ENCODE data around the gene OTOS.

Gene OTOS

GRCh38 chr2:240153418-240153817 lies 13.0 kb upstream of the OTOS start:
- no peak for DNase-seq

- peak in 1 of 56 donors; percentile 18 for DNase-seq
Measured at GRCh38 chr2:240151477-240152031, 11.1 kb upstream of the OTOS start.

DNA sequence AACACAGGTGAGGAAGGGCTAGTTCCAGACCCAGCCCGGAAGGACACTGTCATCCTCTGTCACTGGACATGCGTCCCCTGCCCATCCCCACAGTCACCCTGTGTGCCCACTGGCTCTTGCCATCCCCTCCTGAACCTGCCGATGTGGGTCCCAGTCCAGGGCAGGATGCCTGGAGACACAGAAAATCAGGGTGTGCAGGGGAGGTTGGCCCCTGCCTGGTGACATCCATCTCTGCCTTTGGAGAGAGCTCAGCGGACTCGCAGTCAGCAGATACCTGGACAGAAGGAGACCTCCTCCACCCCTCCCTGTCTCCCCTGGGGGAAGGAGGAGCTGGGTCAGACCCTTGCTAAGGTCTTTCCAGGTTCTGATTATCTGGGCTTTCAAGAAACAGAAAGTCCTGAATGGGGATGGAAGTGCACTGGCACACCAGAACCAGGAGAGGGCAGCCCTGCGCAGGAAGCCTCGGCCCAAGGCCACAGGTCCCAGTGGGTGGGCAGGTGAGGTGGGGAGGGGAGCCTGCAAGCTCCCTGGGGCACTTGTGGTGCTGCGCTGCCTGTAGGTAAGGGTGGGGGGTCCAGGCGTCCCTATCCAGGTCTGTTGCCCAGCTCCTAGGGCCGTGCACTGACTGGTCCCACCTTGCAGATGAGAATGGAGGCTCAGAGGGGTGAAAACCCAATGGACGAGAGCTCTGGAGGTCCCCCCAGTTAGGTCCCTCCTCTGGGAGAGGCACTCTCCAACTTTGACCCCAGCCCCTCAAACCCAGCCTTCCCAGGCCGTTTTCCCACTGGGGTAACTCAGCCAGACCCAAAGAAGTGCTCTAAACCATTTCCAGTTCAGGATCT lies 9.7 kb upstream of the OTOS start:
- DNase-seq, result peak in 34 of 56 donors; percentile 5 to 65 (median 27)

DNA sequence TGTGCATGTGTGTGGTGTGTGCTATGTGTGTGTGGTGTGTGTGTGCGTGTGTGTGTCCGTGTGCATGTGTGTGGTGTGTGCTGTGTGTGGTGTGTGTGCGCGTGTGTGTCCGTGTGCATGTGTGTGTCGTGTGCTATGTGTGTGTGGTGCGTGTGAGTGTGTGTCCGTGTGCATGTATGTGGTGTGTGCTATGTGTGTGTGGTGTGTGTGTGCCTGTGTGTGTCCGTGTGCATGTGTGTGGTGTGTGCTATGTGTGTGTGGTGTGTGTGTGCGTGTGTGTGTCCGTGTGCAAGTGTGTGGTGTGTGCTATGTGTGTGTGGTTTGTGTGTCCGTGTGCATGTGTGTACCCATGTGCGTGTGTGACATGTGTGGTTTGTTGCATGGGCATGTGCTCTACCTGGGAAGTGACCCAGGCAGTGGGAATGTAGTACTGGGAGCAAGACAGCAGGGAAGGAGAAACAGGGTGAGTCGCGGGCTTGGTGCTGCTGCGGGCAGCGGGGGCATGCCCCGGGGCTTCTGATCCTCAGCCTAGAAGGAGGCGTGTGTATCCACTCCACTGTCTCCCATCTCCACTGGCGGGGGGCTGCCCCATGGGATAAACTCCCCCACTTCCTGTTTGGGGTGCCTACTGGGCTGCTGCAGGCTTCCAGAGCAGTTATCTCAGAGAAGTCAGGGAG lies 7.6 kb upstream of the OTOS start:
- no peak for DNase-seq

- no peak for DNase-seq
Measured at GRCh38 chr2:240147382-240147781, 6.9 kb upstream of the OTOS start.

DNA sequence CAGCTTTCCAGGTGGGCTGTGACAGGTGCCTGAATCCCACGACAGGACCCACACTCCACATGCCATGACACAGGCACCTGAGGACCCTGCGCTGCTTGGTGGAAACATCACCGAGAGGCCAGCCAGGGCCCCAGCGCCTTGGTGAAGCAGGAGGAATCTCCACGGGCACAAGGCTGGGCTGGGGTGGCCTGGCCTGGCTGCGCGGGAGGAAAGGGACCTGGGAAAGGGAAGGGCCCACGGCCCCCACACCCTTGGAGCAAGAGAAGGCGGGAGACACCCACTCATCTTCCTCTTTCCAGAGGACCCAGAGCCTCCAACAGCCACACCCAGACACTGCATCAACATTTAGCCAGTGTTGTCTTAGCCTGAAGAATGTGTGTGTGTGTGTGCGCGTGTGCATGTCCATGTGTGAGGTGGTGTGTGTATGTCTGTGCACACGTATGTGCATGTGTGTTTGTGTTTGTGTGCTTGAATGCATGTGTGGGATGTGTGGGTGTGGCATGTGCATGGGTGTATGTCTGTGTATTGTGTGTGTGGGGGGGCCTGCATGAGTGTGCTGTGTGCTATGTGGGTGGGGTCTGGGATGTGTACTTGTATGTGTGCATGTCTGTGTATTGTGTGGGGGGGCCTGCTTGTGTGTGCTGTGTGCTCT lies 6.3 kb upstream of the OTOS start:
- DNase-seq, result no peak

GRCh38 chr2:240146141-240146561 lies 5.7 kb upstream of the OTOS start:
- DNase-seq, result no peak

DNA sequence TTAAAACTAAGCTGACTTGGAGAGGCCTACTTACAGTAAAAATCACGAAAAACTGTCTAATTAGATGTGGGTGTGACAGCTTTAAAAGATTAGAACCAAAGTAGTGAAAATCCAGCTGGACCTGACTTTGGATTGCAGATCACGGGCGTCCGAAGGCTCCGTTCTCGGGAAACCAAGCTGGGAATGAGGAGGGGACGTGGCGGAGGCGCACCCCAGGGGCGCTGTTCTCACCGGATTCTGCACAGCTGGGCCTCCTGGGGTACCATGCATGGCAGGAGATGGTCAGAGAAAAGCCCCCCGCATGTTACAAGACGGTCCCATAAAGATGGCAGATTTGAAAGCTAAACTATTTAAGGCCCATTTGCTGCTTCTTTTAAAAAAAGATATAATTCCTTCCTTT lies 5.0 kb upstream of the OTOS start:
- no peak for DNase-seq

GRCh38 chr2:240144649-240145261 lies 4.3 kb upstream of the OTOS start:
- DNase-seq, result no peak

GRCh38 chr2:240143801-240144648 lies 3.6 kb upstream of the OTOS start:
- peak in 51 of 56 donors; percentile 13 to 88 (median 61) for DNase-seq

- no peak for DNase-seq
Measured at GRCh38 chr2:240143276-240143675, 2.8 kb upstream of the OTOS start.

DNA sequence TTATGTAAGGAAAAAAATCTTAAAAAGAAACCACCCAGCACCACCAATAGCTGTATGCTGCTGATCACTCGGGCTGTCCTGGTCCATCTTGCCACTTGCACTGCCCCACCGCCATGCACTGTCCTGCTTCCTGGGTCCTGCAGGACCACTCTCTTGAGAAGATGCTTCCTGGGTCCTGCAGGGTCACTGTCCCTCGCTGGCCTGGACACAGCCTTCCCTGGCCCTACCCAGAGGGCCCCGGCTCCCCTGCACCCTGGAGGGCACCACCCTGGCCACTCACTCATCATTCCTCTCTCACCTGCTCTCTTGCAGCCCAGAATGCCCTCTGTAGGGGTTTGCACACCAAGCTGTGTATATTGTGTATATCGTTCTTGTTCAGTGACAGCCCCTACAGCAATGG lies 2.4 kb upstream of the OTOS start:
- DNase-seq, result no peak

DNA sequence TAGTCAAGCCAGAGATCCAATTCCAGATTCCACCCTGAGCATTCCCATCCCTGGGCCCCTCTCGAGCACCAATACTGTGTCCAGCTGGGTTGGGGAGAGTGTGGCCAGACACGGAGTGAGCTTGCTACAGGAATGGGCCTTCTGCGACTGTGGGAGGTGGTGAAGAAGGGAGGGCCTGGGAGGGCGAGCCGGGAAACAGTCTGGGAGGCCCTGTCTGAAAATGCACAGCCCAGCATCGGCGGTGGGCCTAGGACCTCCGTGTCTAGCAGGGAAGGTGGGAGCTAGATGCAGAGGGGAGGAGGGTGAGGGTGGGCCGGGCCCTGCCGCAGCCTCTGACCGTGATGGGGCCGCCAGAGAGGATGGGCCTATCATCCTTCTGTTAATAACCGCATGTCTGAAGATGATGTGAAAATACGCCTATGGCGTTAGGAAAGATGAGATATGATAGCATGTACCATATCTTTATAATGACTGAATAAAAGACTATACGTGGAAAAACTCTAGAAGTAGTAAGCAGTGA lies 1.9 kb upstream of the OTOS start:
- DNase-seq, result no peak

- DNase-seq, result no peak
Measured at GRCh38 chr2:240141736-240142135, 1.3 kb upstream of the OTOS start.

- DNase-seq, result no peak
Measured at GRCh38 chr2:240140920-240141319, 462 bp upstream of the OTOS start.

DNA sequence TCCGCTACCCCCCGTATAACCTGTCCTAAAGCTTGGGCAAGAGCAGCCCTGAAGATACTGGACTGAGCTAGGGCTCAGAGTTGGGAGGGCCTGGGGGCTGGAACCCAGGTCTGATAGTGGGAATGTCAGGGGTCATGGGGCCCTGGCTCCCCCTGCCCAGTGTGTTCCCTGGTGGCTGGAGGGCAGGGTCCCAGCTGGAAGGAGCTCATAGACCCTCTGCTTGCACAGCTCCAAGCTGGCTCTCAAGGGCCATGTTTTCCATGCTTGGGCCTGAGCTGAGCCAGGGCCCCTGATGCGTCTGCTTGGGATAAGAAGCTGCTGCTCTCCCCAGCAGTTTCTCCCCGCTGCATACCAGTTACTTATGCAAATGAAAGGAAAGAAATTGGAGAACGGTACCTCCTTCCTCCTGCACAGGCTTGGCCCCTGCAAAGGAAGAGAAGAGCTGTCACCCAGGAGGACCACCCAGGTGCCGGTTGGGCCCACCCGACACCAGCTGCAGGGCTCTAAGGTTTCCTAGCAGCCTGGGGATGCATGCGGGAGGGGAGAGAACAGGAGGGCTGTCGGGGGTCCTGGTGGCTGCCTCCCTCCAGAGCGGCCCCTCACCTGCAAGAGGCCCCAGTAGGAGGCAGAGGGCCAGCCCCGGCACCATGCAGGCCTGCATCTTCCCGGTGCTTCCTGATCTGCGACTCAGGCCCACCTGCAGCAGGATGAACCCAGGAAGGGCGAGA lies 628 bp downstream of the OTOS start:
- DNase-seq, result no peak

DNA sequence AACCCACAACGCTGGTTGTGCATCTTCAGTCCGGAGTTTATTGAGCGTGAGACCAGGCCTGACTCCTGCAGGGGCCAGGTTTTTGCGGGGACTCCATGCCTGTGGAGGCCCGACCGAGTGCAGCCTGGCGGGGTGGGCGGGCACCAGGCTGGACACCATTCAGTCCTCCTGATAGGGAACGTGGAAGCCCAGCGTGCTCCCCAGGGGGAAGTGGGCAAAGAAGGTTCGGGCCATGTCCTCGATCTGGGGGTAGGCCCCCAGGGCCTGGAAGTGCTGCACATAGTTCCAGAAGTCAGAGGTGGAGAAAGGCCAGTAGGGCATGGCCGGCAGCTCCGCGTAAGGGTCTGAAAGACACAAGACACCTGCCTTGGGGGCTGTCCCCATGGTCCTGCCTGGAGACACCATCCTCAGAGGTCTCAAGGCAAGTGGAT lies 1.4 kb downstream of the OTOS start:
- no peak for DNase-seq

- DNase-seq, result no peak
Measured at GRCh38 chr2:240138254-240138984, 2.0 kb downstream of the OTOS start.

Measured in nucleus accumbens (tissue), 56 donors.